ENCODE data around the gene PAK4. TPM values are rescaled to one million over a fixed set of nuclear protein-coding genes. Genes with fewer than 3 reads are reported as not detected.
"Not testable (repeated sequence)": the region's sequence is repeated elsewhere in the genome, so short reads cannot be mapped to it uniquely, and the experiment has no call there.

Gene PAK4
- total and polyA plus RNA-seq, 2 of the 13 experiments (the other 11 are each of a cell fraction or from before 2014, with no cell fraction given), result 9.5 to 17.8 TPM

DNA sequence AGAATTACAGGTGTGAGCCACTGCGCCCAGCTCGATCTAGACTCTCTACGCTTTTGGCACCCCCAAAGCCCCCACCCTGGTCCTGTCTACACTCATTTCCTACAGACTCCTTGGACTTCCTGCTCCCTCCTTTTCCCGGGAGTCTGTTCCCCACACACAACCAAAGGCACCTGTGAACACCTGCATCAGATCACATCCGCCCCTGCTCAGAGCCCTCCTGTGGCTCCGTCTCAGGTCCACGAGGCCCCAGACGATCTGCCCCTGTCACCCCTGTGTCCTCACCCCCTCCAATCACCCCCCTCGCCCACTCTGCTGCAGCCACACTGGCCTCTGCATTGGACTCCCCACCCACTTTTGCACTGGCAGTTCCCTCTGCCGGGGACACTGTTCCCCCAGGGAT, 12.4 kb upstream of the PAK4 start (continued):
- TF ChIP-seq RORA (CRISPR knock-in tag; IDR thresholded peaks at IDR 0.05) (no peak), PRMT3 (CRISPR knock-in tag; IDR thresholded peaks at IDR 0.05; ENCODE audit: borderline replicate concordance, low read depth) (no peak), GABPA (IDR thresholded peaks at IDR 0.05; ENCODE audit: low read depth, low read length) (no peak), GABPA (CRISPR knock-in tag; IDR thresholded peaks at IDR 0.05; ENCODE audit: low read depth) (no peak)

DNA sequence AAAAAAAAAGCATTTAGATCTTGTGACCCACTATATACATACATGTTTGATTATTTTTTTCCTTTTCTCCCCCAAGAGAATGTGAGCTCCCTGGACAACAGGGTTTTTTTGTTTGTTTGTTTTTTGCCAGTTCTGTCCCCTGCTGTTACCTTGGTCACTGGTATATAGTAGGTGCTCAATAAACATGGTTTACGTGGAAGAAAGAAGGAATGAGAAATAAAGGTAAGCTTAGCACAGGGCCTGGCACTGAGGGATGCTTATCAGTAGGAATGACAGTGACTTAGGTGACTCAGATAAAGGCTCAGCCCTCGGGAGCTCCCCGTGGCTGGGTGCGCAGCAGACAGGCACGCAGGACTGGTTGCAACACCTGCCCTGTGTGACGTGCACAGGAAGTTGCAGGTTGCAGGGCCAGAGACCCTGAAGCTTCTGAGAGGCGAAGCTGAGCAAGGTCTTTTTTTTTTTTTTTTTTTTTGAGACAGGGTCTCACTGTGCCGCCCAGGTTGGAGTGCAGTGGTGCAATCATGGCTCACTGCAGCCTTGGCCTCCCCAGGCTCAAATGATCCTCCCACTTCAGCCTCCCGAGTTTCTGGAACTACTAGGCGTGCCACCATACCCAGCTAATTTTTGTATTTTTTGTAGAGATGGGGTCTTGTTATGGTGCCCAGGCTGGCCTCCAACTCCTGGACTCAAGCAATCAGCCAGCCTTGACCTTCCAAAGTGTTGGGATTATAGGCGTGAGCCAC, 10.3 kb upstream of the PAK4 start:
- Histone ChIP-seq H3K79me2 (ENCODE audit: insufficient read depth, low read length) (no peaks in the 10 kb centered on the region), H3K4me1 (ENCODE audit: insufficient read depth, low read length) (no peaks in the 10 kb centered on the region), H3K9me3 (ENCODE audit: low read length) (no peaks in the 10 kb centered on the region), H3K4me3 (replicated peaks in 1 of 3; ENCODE audit: insufficient read depth in 1 of 3, low read depth in 2 of 3, low read length in 3 of 3) (no peak overlapping the region), H2AFZ (ENCODE audit: low read length) (no peak overlapping the region), H3K27me3 (ENCODE audit: control insufficient read depth in 1 of 2, insufficient read depth in 2 of 2, low read length in 2 of 2) (peaks cover 2 to 21% of the 10 kb centered on the region in 2 experiments; a peak in 4 of 5 replicates), H3K27ac (ENCODE audit: extremely low read length, insufficient read depth, low read length) (no peak overlapping the region), H3K4me2 (ENCODE audit: low read depth, low read length) (no peak overlapping the region), H3K36me3 (replicated peaks in 1 of 2; ENCODE audit: control insufficient read depth in 1 of 2, insufficient read depth in 2 of 2, low read length in 2 of 2) (no peaks in the 10 kb centered on the region), H3K9ac (ENCODE audit: insufficient read depth, low read depth, low read length) (no peak overlapping the region), H4K20me1 (ENCODE audit: insufficient read depth, low read length) (no peaks in the 10 kb centered on the region)
- no peak for FAIRE-seq
- 39% methylated on average over 11 of the region's 11 CpGs for WGBS (ENCODE audit: low lambda C conversion rate)
- TF ChIP-seq CEBPB (IDR thresholded peaks at IDR 0.05; ENCODE audit: borderline replicate concordance, low read depth, low read length), result peak; percentile 58; the same call in 1 of the 2 replicates
- no peak for TF ChIP-seq TRIM24 (CRISPR knock-in tag; IDR thresholded peaks at IDR 0.05)
- TF ChIP-seq, protein P1, sequence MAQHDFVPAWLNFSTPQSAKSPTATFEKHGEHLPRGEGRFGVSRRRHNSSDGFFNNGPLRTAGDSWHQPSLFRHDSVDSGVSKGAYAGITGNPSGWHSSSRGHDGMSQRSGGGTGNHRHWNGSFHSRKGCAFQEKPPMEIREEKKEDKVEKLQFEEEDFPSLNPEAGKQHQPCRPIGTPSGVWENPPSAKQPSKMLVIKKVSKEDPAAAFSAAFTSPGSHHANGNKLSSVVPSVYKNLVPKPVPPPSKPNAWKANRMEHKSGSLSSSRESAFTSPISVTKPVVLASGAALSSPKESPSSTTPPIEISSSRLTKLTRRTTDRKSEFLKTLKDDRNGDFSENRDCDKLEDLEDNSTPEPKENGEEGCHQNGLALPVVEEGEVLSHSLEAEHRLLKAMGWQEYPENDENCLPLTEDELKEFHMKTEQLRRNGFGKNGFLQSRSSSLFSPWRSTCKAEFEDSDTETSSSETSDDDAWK (CRISPR knock-in tag; IDR thresholded peaks at IDR 0.05), result no peak
- TF ChIP-seq MTA1 (CRISPR knock-in tag; IDR thresholded peaks at IDR 0.05; ENCODE audit: borderline replicate concordance), result no peak
- in situ Hi-C loops (cut with HindIII; ENCODE audit: extremely low pct_ligation_motif_present, low pct_unique_long_range_greater_than_20kb), result no loop called here
- CTCF ChIA-PET (ENCODE audit: low intra/inter-chr PET ratio, low total read pairs), result no interaction called here
- DNase-seq (ENCODE audit: low spot score), result no peak
- no peak for ATAC-seq
- POLR2A ChIA-PET, result no interaction called here
- BruUV-seq (replicated peaks), result no TSS peak
- intact Hi-C loops (cut with micrococcal nuclease; ENCODE audit: unreplicated experiment), result no loop called here

DNA sequence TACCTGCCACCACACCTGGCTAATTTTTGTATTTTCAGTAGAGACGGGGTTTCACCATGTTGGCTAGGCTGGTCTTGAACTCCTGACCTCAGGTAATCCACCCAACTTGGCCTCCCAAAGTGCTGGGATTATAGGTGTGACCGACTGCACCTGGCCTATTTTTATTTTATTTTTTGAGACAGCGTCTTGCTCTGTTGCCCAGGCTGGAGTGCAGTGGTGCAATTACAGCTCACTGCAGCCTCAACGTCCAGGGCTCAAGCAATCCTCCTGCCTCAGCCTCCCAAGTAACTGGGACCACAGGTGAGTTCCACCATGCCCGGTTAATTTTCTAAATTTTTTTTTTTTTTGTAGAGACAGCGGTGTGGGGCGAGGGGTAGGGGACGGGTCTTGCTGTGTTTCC, 8.6 kb upstream of the PAK4 start:
- H3K36me3 ChIP-seq (replicated peaks in 1 of 2; ENCODE audit: control insufficient read depth in 1 of 2, insufficient read depth in 2 of 2, low read length in 2 of 2); H3K4me2 ChIP-seq (ENCODE audit: low read depth, low read length); BruUV-seq (replicated peaks); CTCF ChIA-PET (ENCODE audit: low intra/inter-chr PET ratio, low total read pairs); intact Hi-C loops (cut with micrococcal nuclease; ENCODE audit: unreplicated experiment); POLR2A ChIA-PET; in situ Hi-C loops (cut with HindIII; ENCODE audit: extremely low pct_ligation_motif_present, low pct_unique_long_range_greater_than_20kb); FAIRE-seq; H3K9me3 ChIP-seq (ENCODE audit: low read length); H3K4me3 ChIP-seq (replicated peaks in 1 of 3; ENCODE audit: insufficient read depth in 1 of 3, low read depth in 2 of 3, low read length in 3 of 3); ATAC-seq; H3K79me2 ChIP-seq (ENCODE audit: insufficient read depth, low read length); DNase-seq (ENCODE audit: low spot score); H3K27ac ChIP-seq (ENCODE audit: extremely low read length, insufficient read depth, low read length); H3K9ac ChIP-seq (ENCODE audit: insufficient read depth, low read depth, low read length); H3K4me1 ChIP-seq (ENCODE audit: insufficient read depth, low read length); H4K20me1 ChIP-seq (ENCODE audit: insufficient read depth, low read length); H2AFZ ChIP-seq (ENCODE audit: low read length): not testable (repeated sequence)
- WGBS (ENCODE audit: low lambda C conversion rate), result 45% methylated on average over 8 of the region's 8 CpGs
- peaks cover 0 to 13% of the 10 kb centered on the region in 2 experiments; a peak in 4 of 5 replicates for H3K27me3 ChIP-seq (ENCODE audit: control insufficient read depth in 1 of 2, insufficient read depth in 2 of 2, low read length in 2 of 2)

Measured in HepG2 (cell line).